ENCODE results near the gene AKR1D1. TPM values are rescaled to one million over a fixed set of nuclear protein-coding genes. Genes with fewer than 3 reads are reported as not detected.
A peak's percentile ranks its signal among the peaks of the same experiment; 100 is the strongest.

The AKR1D1 gene
- total and polyA plus RNA-seq, 2 of the 13 experiments (the other 11 are each of a cell fraction or from before 2014, with no cell fraction given), result 6.9 to 37.0 TPM

- no peak for TF ChIP-seq JARID2 (CRISPR knock-in tag; IDR thresholded peaks at IDR 0.05; ENCODE audit: insufficient replicate concordance)
- TF ChIP-seq TEAD3 (CRISPR knock-in tag; optimal IDR thresholded peaks at IDR 0.05; ENCODE audit: borderline replicate concordance), result peak; percentile 52
- no peak for TF ChIP-seq TIGD3 (CRISPR knock-in tag; IDR thresholded peaks at IDR 0.05; ENCODE audit: borderline replicate concordance)
- TF ChIP-seq FOXJ3 (CRISPR knock-in tag; IDR thresholded peaks at IDR 0.05; ENCODE audit: borderline replicate concordance), result peak; percentile 72; the same call in 1 of the 2 replicates
- TF ChIP-seq ZMYM3 (CRISPR knock-in tag; IDR thresholded peaks at IDR 0.05), result peak; percentile 47; the same call in 1 of the 2 replicates
- TF ChIP-seq TFAP4 (IDR thresholded peaks at IDR 0.05; ENCODE audit: borderline replicate concordance, low read depth), result no peak
- peak; percentile 80 for TF ChIP-seq GATAD2A (CRISPR knock-in tag; IDR thresholded peaks at IDR 0.05)
- peak; percentile 37; the same call in 1 of the 2 replicates for TF ChIP-seq ZNF629 (CRISPR knock-in tag; conservative IDR thresholded peaks at IDR 0.05)
These were observed 9.3 kb upstream of the AKR1D1 start (continued) for GRCh38 chr7:138066954-138067394.

- ATAC-seq (peak; percentile 70), DNase-seq (ENCODE audit: low spot score) (peak; percentile 65), FAIRE-seq (no peak)
- in situ Hi-C loops (cut with HindIII; ENCODE audit: extremely low pct_ligation_motif_present, low pct_unique_long_range_greater_than_20kb) (no loop called here), intact Hi-C loops (cut with micrococcal nuclease; ENCODE audit: unreplicated experiment) (loop anchor here (1.0 to 5.0 kb wide), 4 partner anchors 19 to 285 kb away; no protein-coding TSS in a partner anchor)
- BruUV-seq (replicated peaks), result no TSS peak
- Histone ChIP-seq H3K4me2 (ENCODE audit: low read depth, low read length) (peak overlapping the region; percentile 88), H2AFZ (ENCODE audit: low read length) (peak overlapping the region; percentile 6), H3K9me3 (ENCODE audit: low read length) (0 out of 2 replicates have a peak, but pooled peaks cover 2% of the 10 kb centered on the region), H3K4me3 (replicated peaks in 1 of 3; ENCODE audit: insufficient read depth in 1 of 3, low read depth in 2 of 3, low read length in 3 of 3) (peak overlapping the region in 2 of 3 experiments; percentile 36 to 40; a peak in 3 of 6 replicates), H3K4me1 (ENCODE audit: insufficient read depth, low read length) (peaks cover 70% of the 10 kb centered on the region), H4K20me1 (ENCODE audit: insufficient read depth, low read length) (no peaks in the 10 kb centered on the region), H3K36me3 (replicated peaks in 1 of 2; ENCODE audit: control insufficient read depth in 1 of 2, insufficient read depth in 2 of 2, low read length in 2 of 2) (no peaks in the 10 kb centered on the region; a peak in 1 of 5 replicates), H3K79me2 (ENCODE audit: insufficient read depth, low read length) (no peaks in the 10 kb centered on the region), H3K9ac (ENCODE audit: insufficient read depth, low read depth, low read length) (peak overlapping the region; percentile 58), H3K27ac (ENCODE audit: extremely low read length, insufficient read depth, low read length) (peak overlapping the region; percentile 80), H3K27me3 (ENCODE audit: control insufficient read depth in 1 of 2, insufficient read depth in 2 of 2, low read length in 2 of 2) (no peaks in the 10 kb centered on the region; a peak in 1 of 5 replicates)
- ChIA-PET POLR2A (interaction anchor here (1.0 to 1.7 kb wide), 3 partner anchors 11 to 190 kb away, joined by 3 to 4 read pairs (median 3); no protein-coding TSS in a partner anchor), CTCF (ENCODE audit: low intra/inter-chr PET ratio, low total read pairs) (no interaction called here)
- WGBS (ENCODE audit: low lambda C conversion rate), result 6% methylated on average over 3 of the region's 3 CpGs
- no peak for TF ChIP-seq CHD2 (IDR thresholded peaks at IDR 0.05; ENCODE audit: low read depth, low read length)
- no peak for TF ChIP-seq ZNF883 (CRISPR knock-in tag; IDR thresholded peaks at IDR 0.05; ENCODE audit: not compliant biosample characterization)
- TF ChIP-seq NFE2L2 (IDR thresholded peaks at IDR 0.05; ENCODE audit: low read length), result no peak
- TF ChIP-seq SP5 (CRISPR knock-in tag; IDR thresholded peaks at IDR 0.05; ENCODE audit: borderline replicate concordance, low read depth), result peak; percentile 14; the same call in 1 of the 2 replicates
- peak; percentile 72 for TF ChIP-seq MIXL1 (CRISPR knock-in tag; IDR thresholded peaks at IDR 0.05)
- peak; percentile 36; the same call in 1 of the 2 replicates for TF ChIP-seq NCOR1 (IDR thresholded peaks at IDR 0.05; ENCODE audit: borderline replicate concordance, low read length)
- TF ChIP-seq FOSL1 (CRISPR knock-in tag; IDR thresholded peaks at IDR 0.05; ENCODE audit: borderline replicate concordance), result no peak
- TF ChIP-seq NFYB (CRISPR knock-in tag; IDR thresholded peaks at IDR 0.05), result no peak
- TF ChIP-seq ZKSCAN1 (IDR thresholded peaks at IDR 0.05; ENCODE audit: low read length), result no peak
- TF ChIP-seq CEBPG (CRISPR knock-in tag; IDR thresholded peaks at IDR 0.05), result peak; percentile 29; the same call in 1 of the 2 replicates
- no peak for TF ChIP-seq CENPT (CRISPR knock-in tag; IDR thresholded peaks at IDR 0.05; ENCODE audit: low read depth)
- TF ChIP-seq MXD3 (CRISPR knock-in tag; IDR thresholded peaks at IDR 0.05), result no peak
- TF ChIP-seq ZNF672 (CRISPR knock-in tag; IDR thresholded peaks at IDR 0.05), result no peak
- no peak for TF ChIP-seq SAP130 (CRISPR knock-in tag; IDR thresholded peaks at IDR 0.05; ENCODE audit: low read depth)
These were observed 8.5 kb upstream of the AKR1D1 start for GRCh38 chr7:138067774-138068173.

Data from HepG2 (cell line).